HG02981 (cell line): Measurements from ENCODE around the gene PLSCR5.

Experiments
- ATAC-seq: cut with Tn5 transposase; IDR thresholded peaks from one replicate; pipeline ENCODE4 v1.9.1; 2021; ENCODE audit warnings: mild to moderate bottlenecking, moderate library complexity; ENCODE audit not compliant: unreplicated experiment

The PLSCR5 gene

GRCh38 chr3:146544929-146545528 lies 60.1 kb downstream of the PLSCR5 start:
- ATAC-seq: no peak

GRCh38 chr3:146544002-146544928 lies 60.9 kb downstream of the PLSCR5 start, which contains the start of gene PLSCR1:
TSS of gene PLSCR1 (minus strand) at chr3:146544607. CDS start at chr3:146536552, 8,055 bp downstream.
- ATAC-seq: peak; percentile 84

GRCh38 chr3:146543461-146544001 lies 61.6 kb downstream of the PLSCR5 start:
- peak; percentile 2 for ATAC-seq

- no peak for ATAC-seq
Measured at GRCh38 chr3:146542978-146543377, 62.2 kb downstream of the PLSCR5 start.

GRCh38 chr3:146542179-146542578 lies 63.0 kb downstream of the PLSCR5 start:
- ATAC-seq: no peak

- no peak for ATAC-seq
Measured at GRCh38 chr3:146540978-146541377, 64.2 kb downstream of the PLSCR5 start.

GRCh38 chr3:146540236-146540635 lies 64.9 kb downstream of the PLSCR5 start:
- ATAC-seq: no peak

- no peak for ATAC-seq
Measured at GRCh38 chr3:146539315-146539714, 65.8 kb downstream of the PLSCR5 start.

GRCh38 chr3:146537603-146538002 lies 67.5 kb downstream of the PLSCR5 start:
- no peak for ATAC-seq

GRCh38 chr3:146536681-146537080 lies 68.5 kb downstream of the PLSCR5 start:
- no peak for ATAC-seq
